Activated CD4-positive, alpha-beta memory T cell treated with anti-CD3 and anti-CD28 coated beads for 36 hours (primary cell): Measurements from ENCODE around the gene MEI1. TPM values are rescaled to one million over a fixed set of nuclear protein-coding genes. Genes with fewer than 3 reads are reported as not detected.
"Not testable (repeated sequence)": the region's sequence is repeated elsewhere in the genome, so short reads cannot be mapped to it uniquely, and the experiment has no call there.

Source experiments
- CTCF ChIA-PET: fragments of 350-600 bp; sonication (Branson Sonifier 250); formaldehyde crosslinking; loops from one replicate; lab custom pipeline; 2021; ENCODE audit warnings: antibody characterized with exemption, inconsistent platforms; lab: Charles Lee
- POLR2A ChIA-PET: fragments of 350-600 bp; sonication (Branson Sonifier 250); formaldehyde crosslinking; loops from one replicate; lab custom pipeline; 2021; ENCODE audit warnings: antibody characterized with exemption; lab: Charles Lee
- DNase-seq: peaks from one replicate; pipeline ENCODE4 v3.0.0-alpha.2; 2020
- H3K27ac Mint-ChIP-seq: one replicate; pipeline ENCODE4 v1.8.0; 2021; ENCODE audit warnings: mixed read lengths
- H3K27me3 Mint-ChIP-seq: one replicate; pipeline ENCODE4 v1.8.0; 2021; ENCODE audit warnings: mixed read lengths
- H3K36me3 Mint-ChIP-seq: one replicate; pipeline ENCODE4 v1.8.0; 2021; ENCODE audit warnings: mixed read lengths
- H3K4me1 Mint-ChIP-seq: one replicate; pipeline ENCODE4 v1.8.0; 2021; ENCODE audit warnings: low read depth, mixed read lengths
- H3K4me3 Mint-ChIP-seq: one replicate; pipeline ENCODE4 v1.8.0; 2021; ENCODE audit warnings: mild to moderate bottlenecking, mixed read lengths
- H3K9me3 Mint-ChIP-seq: one replicate; pipeline ENCODE4 v1.8.0; 2021; ENCODE audit warnings: mixed read lengths
- intact Hi-C: fragments of 100-400 bp; cut with micrococcal nuclease; formaldehyde crosslinking; loops from one replicate; pipeline ENCODE4 v1.15.1; 2023
- total RNA-seq, 2 experiments: library from RNA; stranded (reverse); gene quantifications; one replicate each; pipeline ENCODE4 v1.2.3, GENCODE V29; 2021

MEI1 gene
- total RNA-seq, 2 experiments from 2014 or later, result 51.3 to 52.3 TPM

DNA sequence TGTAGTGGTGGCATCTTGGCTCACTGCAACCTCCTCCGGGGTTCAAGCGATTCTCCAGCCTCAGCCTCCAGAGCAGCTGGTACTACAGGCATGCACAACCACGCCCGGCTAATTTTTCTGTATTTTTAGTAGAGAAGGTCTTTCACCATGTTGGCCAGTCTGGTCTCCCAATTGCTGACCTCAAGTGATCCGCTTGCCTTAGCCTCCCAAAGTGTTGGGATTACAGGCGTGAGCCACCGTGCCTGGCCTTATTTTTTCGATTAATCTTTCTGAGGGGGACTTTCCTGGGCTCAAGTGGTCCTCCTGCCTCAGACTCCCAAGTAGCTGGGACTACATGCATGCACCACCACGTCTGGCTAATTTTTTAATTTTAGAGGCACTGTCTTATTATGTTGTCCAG, 16.3 kb upstream of the MEI1 start:
- peaks cover 34% of the 10 kb centered on the region for H3K4me1 Mint-ChIP-seq
- ChIA-PET POLR2A (no interaction called here), CTCF (interaction anchor here (0.6 to 1.7 kb wide), 3 partner anchors 16 to 64 kb away, joined by 3 to 4 read pairs (median 3); no protein-coding TSS in a partner anchor)
- H3K9me3 Mint-ChIP-seq, result no peaks in the 10 kb centered on the region
- H3K27ac Mint-ChIP-seq, result peak overlapping the region; percentile 93
- peak overlapping the region; percentile 99 for H3K4me3 Mint-ChIP-seq
- H3K36me3 Mint-ChIP-seq, result peaks cover 29% of the 10 kb centered on the region
- intact Hi-C loops, result no loop called here
- H3K27me3 Mint-ChIP-seq, result no peaks in the 10 kb centered on the region
- DNase-seq, result no peak

DNA sequence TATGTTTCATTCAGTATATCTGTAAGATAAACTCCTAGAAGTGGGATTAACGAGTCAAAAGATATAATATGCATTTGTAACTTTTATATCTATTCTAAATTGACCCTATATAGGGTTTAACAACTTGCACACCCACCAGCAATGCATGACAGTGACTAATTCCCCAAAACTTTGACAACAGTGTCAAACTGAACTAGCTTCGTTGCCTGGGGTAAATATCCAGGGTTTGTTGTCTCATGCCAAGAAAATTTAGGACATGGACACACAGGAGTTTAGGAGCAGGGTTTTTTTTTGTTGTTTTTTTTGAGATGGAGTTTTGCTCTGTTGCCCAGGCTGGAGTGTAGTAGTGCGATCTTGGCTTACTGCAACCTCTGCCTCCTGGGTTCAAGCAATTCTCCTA, 15.7 kb upstream of the MEI1 start:
- ChIA-PET CTCF (interaction anchor here (0.6 to 1.7 kb wide), 3 partner anchors 17 to 63 kb away, joined by 3 to 4 read pairs (median 3); no protein-coding TSS in a partner anchor), POLR2A (no interaction called here)
- intact Hi-C loops, result no loop called here
- Mint-ChIP-seq H3K4me1 (peaks cover 33% of the 10 kb centered on the region), H3K27me3 (no peaks in the 10 kb centered on the region), H3K27ac (peak overlapping the region; percentile 33), H3K9me3 (no peaks in the 10 kb centered on the region), H3K4me3 (no peak overlapping the region), H3K36me3 (peaks cover 26% of the 10 kb centered on the region)
- DNase-seq, result no peak

DNA sequence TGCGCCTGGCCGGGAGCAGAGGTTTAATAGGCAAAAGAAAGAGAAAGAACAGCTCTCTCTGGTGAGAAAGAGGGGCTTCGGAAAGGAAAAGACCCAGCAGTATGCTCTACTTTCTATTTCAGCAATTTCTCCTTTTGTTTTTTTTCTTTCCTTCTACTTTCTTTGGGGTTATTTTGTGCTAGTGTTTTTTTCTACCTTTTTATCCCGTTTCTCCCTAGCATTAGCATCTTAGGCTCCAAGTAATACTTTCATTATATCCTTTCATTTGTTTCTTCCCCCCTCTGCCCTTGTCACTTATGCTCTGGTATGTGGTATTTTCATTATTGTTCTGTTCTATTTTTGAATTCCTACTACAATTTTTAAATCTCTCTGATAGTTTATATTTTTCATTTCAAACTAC, 15.1 kb upstream of the MEI1 start:
- no peak overlapping the region for H3K4me3 Mint-ChIP-seq
- intact Hi-C loops, result no loop called here
- H3K4me1 Mint-ChIP-seq, result peaks cover 34% of the 10 kb centered on the region
- peaks cover 26% of the 10 kb centered on the region for H3K36me3 Mint-ChIP-seq
- no peaks in the 10 kb centered on the region for H3K27me3 Mint-ChIP-seq
- H3K9me3 Mint-ChIP-seq, result no peaks in the 10 kb centered on the region
- DNase-seq, result no peak
- ChIA-PET CTCF (interaction anchor here (0.9 to 1.7 kb wide), 2 partner anchors 17 to 63 kb away, joined by 3 to 4 read pairs; no protein-coding TSS in a partner anchor), POLR2A (no interaction called here)
- H3K27ac Mint-ChIP-seq, result peak overlapping the region; percentile 0

DNA sequence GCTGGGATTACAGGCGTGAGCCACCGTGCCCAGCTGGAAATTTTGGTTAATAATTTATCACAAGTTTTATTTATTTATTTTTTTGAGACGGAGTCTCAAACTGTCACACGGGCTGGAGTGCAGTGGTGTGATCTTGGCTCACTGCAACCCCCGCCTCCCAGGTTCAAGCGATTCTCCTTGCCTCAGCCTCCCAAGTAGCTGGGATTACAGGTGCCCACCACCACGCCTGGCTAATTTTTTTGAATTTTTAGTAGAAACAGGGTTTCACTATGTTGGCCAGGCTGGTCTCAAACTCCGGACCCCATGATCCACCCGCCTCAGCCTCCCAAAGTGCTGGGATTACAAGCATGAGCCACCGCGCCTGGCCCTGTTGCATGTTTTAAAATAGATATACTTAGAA, 12.4 kb upstream of the MEI1 start:
- intact Hi-C loops, H3K9me3 Mint-ChIP-seq, DNase-seq, H3K27me3 Mint-ChIP-seq: not testable (repeated sequence)
- Mint-ChIP-seq H3K4me1 (peaks cover 38% of the 10 kb centered on the region), H3K4me3 (peak overlapping the region; percentile 99), H3K36me3 (peaks cover 13% of the 10 kb centered on the region), H3K27ac (peak overlapping the region; percentile 97)
- ChIA-PET CTCF (interaction anchor here (3.8 to 5.9 kb wide), 2 partner anchors 11 to 21 kb away, joined by 28 to 54 read pairs; partner anchors contain the start of gene MEI1), POLR2A (interaction anchor here (1.1 to 3.3 kb wide), 5 partner anchors 20 to 403 kb away, joined by 3 to 23 read pairs (median 10); partner anchors contain the start of genes CCDC134, DESI1, NDUFA6 and SREBF2)

DNA sequence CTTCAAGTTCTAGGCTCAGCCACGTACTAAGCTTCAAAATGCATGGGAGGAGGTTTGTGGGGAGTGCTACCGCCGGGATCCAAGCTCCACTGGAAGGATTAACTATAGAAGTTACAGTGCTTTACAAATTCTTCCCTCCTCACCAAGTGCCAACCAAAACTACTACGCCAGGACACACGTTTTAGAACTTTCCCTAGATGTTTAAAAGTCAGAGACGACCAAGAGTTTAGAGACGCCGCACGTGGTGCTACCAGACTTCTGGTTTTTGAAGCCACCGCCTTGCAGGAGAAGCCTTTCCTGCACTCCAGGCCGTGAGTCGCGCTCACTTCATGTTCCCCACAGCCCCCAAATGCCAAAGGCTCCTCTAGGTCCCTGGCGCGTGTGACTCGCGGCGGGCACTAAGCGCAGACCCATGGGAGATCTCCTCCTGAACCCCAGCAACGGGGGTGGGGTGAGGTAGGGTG, 11.4 kb upstream of the MEI1 start:
- Mint-ChIP-seq H3K27ac (peak overlapping the region; percentile 97), H3K4me3 (peak overlapping the region; percentile 99), H3K4me1 (peaks cover 35% of the 10 kb centered on the region), H3K36me3 (peaks cover 10% of the 10 kb centered on the region), H3K9me3 (no peaks in the 10 kb centered on the region), H3K27me3 (no peaks in the 10 kb centered on the region)
- DNase-seq, result peak; percentile 29
- CTCF ChIA-PET, result interaction anchor here (3.8 to 5.9 kb wide), 2 partner anchors 10 to 22 kb away, joined by 28 to 54 read pairs; partner anchors contain the start of gene MEI1
- POLR2A ChIA-PET, result interaction anchor here (0.7 to 3.3 kb wide), 13 partner anchors 10 to 402 kb away, joined by 3 to 26 read pairs (median 8); partner anchors contain the start of genes CCDC134, CENPM, DESI1 and MEI1
- intact Hi-C loops, result loop anchor here (1.0 to 2.0 kb wide), 2 partner anchors 22 to 67 kb away; partner anchors contain the start of genes DESI1 and XRCC6

DNA sequence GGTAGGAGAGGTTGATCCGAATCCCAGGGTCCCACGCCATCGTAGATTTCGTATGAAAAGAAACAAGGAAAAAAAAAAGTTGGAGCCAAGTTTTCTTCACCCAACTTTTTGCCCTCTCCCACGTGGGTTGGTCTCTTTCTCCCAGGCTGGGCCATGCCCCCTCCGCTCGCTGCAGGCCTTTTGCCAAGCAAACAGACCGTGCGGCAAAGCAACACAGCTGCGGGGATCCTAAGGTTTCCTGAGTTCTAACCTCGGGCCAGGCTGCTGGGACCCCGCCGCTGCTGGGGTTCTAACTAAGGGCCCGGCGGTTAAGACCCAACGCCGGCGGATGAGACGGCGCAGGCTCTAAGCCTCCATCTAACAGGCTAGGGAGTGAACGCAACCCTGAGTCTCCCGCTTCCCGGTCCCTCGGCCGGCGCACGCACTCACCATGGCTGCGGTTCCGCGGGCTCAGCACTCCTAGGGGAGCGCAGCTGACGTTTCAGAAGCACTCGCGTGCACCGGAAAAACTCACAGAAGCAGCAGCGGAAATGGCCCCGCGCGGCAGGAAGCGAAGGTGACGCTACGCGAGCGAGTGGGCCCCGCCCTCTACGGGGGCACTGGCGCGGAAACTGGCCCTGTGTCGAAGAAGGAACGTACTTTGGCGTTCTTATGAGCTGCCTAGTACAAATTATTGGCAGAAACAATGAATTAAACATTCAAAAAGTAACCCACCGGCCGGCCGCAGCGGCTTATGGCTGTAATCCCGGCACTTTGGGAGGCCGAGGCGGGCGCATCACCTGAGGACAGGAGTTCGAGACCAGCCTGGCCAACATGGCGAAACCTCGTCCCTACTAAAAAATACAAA, 10.7 kb upstream of the MEI1 start, which contains the start of gene SNU13:
Gene SNU13, minus strand, starts transcription at position 503 of the 847 bp plus-strand sequence. Its CDS starts 71 bp downstream, at position 432.
- Mint-ChIP-seq H3K27ac (peak within 1 kb of the TSS; percentile 97), H3K36me3 (peaks cover 10% of the 10 kb centered on the region), H3K4me3 (peak within 1 kb of the TSS; percentile 99), H3K27me3 (no peaks in the 10 kb centered on the region), H3K4me1 (peaks cover 34% of the 10 kb centered on the region), H3K9me3 (no peaks in the 10 kb centered on the region)
- POLR2A ChIA-PET, result interaction anchor here (0.6 to 3.3 kb wide), 13 partner anchors 10 to 1419 kb away, joined by 3 to 26 read pairs (median 8); partner anchors contain the start of genes CCDC134, CENPM, DESI1 and MEI1
- intact Hi-C loops, result loop anchor here (1.0 to 2.0 kb wide), 2 partner anchors 22 to 68 kb away; partner anchors contain the start of genes DESI1 and XRCC6
- CTCF ChIA-PET, result interaction anchor here (0.6 to 5.9 kb wide), 5 partner anchors 9 to 270 kb away, joined by 3 to 54 read pairs (median 4); partner anchors contain the start of genes ACO2, MEI1 and PHF5A
- peak; percentile 96 for DNase-seq

DNA sequence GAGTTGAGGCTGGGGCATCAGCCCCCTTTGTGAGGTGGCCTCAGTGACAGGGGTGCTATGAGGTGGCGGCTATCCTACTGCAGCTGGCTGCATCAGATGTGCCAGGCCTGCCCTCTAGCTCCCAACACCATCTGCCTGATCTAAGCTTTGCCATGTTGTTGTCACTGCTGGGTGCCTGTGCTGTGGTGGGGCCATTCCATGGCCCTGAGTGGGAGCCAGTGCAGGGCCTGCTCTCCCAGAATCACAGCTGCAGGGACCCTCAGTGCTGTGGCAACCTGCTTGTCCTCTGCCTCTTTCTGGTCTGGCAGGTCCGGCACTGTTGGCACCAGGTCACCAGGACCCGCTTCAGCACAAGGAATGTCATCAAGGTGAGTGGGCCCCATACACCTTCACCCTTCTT, 8.8 kb upstream of the MEI1 start:
- Mint-ChIP-seq H3K36me3 (peaks cover 10% of the 10 kb centered on the region), H3K27ac (peak overlapping the region; percentile 54), H3K4me1 (peaks cover 29% of the 10 kb centered on the region), H3K4me3 (peak overlapping the region; percentile 64), H3K9me3 (no peaks in the 10 kb centered on the region), H3K27me3 (no peaks in the 10 kb centered on the region)
- ChIA-PET POLR2A (no interaction called here), CTCF (interaction anchor here (0.6 to 5.9 kb wide), 2 partner anchors 7 to 23 kb away, joined by 3 to 54 read pairs; partner anchors contain the start of gene MEI1)
- no peak for DNase-seq
- intact Hi-C loops, result no loop called here

DNA sequence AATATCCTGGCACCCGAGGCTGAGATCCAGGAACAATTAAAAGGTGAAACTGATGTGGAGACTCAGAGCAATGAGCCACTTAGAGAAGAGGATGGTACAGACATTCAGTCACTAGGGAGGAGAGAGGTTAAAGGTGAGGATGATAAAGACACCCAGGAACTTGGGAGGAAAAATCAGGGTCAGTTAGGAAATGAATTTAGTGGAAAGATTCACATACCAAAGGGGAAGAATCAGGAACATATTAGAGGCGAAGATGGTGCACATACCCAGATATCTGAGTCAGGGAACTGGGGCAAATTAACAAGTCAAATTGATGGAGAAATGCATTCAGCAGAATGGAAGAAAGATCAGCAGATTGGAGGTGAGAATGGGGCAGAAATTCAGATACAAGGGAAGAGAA, 4.1 kb upstream of the MEI1 start:
- CTCF ChIA-PET, result interaction anchor here (0.6 kb wide), 1 partner anchor 352 kb away, joined by 3 read pairs; no protein-coding TSS in a partner anchor
- POLR2A ChIA-PET, result no interaction called here

DNA sequence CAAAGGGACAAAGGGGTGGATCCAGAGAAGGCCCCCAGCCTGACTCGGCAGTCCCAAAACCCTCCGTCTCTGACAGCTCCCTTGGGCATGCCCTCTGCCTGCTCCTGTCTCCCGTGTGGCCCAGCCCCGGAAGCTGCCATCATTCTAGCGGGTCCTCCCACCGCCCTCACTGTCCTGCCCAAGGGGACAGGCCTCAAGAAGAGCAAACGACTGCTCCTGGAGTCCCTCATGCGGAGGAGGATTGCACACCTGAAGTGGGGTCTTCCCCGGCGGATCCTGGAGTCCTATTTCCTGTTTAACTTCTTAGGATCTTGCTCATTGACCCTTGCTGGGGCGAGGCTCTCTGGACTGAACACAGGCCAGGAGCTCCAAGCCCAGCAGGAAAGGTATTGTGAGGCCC, 2.6 kb upstream of the MEI1 start:
- no peaks in the 10 kb centered on the region for H3K27me3 Mint-ChIP-seq
- POLR2A ChIA-PET, result interaction anchor here (1.1 to 3.6 kb wide), 5 partner anchors 8 to 244 kb away, joined by 4 to 26 read pairs (median 12); partner anchors contain the start of genes CCDC134 and SNU13
- CTCF ChIA-PET, result interaction anchor here (0.5 to 4.6 kb wide), 62 partner anchors 9 to 747 kb away, joined by 3 to 60 read pairs (median 5); partner anchors contain the start of genes CCDC134, CENPM, DESI1 and PMM1

More for the DNA sequence above, 4.1 kb upstream of the MEI1 start:
- DNase-seq, result no peak
- intact Hi-C loops, result loop anchor here (5.0 kb wide), 3 partner anchors 87 to 262 kb away; no protein-coding TSS in a partner anchor
- H3K4me3 Mint-ChIP-seq, result no peak overlapping the region
- H3K27me3 Mint-ChIP-seq, result no peaks in the 10 kb centered on the region
- no peak overlapping the region for H3K27ac Mint-ChIP-seq
- H3K9me3 Mint-ChIP-seq, result no peaks in the 10 kb centered on the region
- H3K36me3 Mint-ChIP-seq, result no peaks in the 10 kb centered on the region
- H3K4me1 Mint-ChIP-seq, result peaks cover 19% of the 10 kb centered on the region

DNA sequence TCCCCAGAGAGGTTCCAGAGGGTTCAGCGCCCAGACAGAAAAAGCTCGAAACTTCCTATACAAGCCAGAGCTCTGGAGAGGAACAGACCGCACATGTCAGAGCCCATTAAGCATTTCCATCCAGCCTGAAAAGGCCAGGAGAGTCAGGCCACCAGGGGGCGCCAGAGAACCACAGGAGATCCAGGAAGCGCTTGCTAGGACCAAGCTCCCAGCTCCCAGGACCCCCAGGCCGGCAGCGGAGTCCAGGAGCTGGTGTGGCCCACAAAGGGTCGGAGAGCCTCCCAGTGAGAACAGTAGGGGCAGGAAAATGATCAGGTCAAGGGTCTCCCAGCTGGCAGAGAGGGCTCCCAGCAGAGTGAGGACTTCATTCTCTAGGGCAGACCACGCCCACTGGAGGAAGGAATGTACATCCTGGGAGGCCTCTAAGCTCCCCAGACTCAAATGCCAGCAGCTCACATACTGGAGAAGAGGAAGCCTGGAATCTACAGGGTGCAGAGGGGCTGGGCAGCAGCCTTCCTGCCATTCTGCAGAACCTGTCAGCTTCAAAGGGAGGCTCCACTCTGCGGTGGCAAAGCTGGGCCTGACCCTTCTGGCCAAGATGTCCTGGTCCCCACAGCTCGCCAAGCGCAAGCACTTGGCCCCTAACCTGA, 2.1 kb upstream of the MEI1 start:
- Mint-ChIP-seq H3K27ac (peak overlapping the region; percentile 46), H3K36me3 (no peaks in the 10 kb centered on the region), H3K4me3 (no peak overlapping the region), H3K9me3 (no peaks in the 10 kb centered on the region), H3K27me3 (no peaks in the 10 kb centered on the region), H3K4me1 (peaks cover 11% of the 10 kb centered on the region)
- ChIA-PET POLR2A (interaction anchor here (0.6 to 3.6 kb wide), 7 partner anchors 9 to 481 kb away, joined by 3 to 26 read pairs (median 6); partner anchors contain the start of genes CCDC134 and SNU13), CTCF (interaction anchor here (0.5 to 4.6 kb wide), 76 partner anchors 10 to 747 kb away, joined by 3 to 60 read pairs (median 5); partner anchors contain the start of genes CCDC134, CENPM, DESI1 and PMM1)
- intact Hi-C loops, result loop anchor here (1.0 to 5.0 kb wide), 4 partner anchors 85 to 260 kb away; no protein-coding TSS in a partner anchor
- peak; percentile 94 for DNase-seq

More for the DNA sequence above, 2.6 kb upstream of the MEI1 start:
- Mint-ChIP-seq H3K27ac (peak overlapping the region; percentile 46), H3K4me1 (peaks cover 11% of the 10 kb centered on the region), H3K36me3 (no peaks in the 10 kb centered on the region), H3K4me3 (no peak overlapping the region), H3K9me3 (no peaks in the 10 kb centered on the region)
- intact Hi-C loops, result loop anchor here (1.0 to 5.0 kb wide), 4 partner anchors 86 to 261 kb away; no protein-coding TSS in a partner anchor
- no peak for DNase-seq

DNA sequence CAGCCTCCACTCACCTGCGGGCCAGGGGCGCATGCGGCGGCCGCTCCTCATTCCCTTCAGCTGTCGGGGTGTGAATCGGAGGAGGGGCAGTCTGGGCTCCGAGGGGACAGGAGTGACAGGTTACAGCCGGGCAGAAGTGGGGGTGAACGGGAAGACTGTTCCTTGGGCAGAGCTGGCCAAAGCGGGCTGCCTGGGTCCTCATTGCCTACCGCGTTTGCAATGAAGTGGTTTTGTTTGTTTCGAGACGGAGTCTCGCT, 733 bp downstream of the MEI1 start:
- Mint-ChIP-seq H3K9me3 (no peaks in the 10 kb centered on the region), H3K4me1 (peaks cover 11% of the 10 kb centered on the region), H3K27ac (no peak overlapping the region), H3K4me3 (no peak overlapping the region), H3K27me3 (no peaks in the 10 kb centered on the region), H3K36me3 (no peaks in the 10 kb centered on the region)
- intact Hi-C loops, result no loop called here
- no peak for DNase-seq
- POLR2A ChIA-PET, result interaction anchor here (1.5 to 3.6 kb wide), 3 partner anchors 11 to 380 kb away, joined by 3 to 26 read pairs (median 6); partner anchors contain the start of gene SNU13
- CTCF ChIA-PET, result interaction anchor here (1.0 to 4.6 kb wide), 2 partner anchors 241 to 256 kb away, joined by 3 to 60 read pairs; no protein-coding TSS in a partner anchor
